ENCODE measurements around the gene LMF2.
"Not testable (repeated sequence)": the region's sequence is repeated elsewhere in the genome, so short reads cannot be mapped to it uniquely, and the experiment has no call there.

The LMF2 gene, protein sequence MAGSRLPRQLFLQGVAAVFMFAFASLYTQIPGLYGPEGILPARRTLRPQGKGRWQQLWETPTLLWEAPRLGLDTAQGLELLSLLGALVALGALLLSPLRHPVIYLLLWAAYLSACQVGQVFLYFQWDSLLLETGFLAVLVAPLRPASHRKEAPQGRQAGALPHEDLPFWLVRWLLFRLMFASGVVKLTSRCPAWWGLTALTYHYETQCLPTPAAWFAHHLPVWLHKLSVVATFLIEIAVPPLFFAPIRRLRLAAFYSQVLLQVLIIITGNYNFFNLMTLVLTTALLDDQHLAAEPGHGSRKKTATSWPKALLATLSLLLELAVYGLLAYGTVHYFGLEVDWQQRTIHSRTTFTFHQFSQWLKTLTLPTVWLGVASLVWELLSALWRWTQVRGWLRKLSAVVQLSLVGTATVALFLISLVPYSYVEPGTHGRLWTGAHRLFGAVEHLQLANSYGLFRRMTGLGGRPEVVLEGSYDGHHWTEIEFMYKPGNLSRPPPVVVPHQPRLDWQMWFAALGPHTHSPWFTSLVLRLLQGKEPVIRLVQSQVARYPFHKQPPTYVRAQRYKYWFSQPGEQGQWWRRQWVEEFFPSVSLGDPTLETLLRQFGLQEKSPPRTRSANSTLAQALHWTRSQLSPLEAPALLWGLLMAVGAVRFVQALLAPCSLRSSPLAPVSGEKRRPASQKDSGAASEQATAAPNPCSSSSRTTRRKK

GRCh38 chr22:50507421-50507990, at the start of gene LMF2:
Gene LMF2 (minus strand): TSS chr22:50507702. CDS start chr22:50507675, 27 bp downstream.
- peak in 1 of 2 experiments; percentile 87 for DNase-seq

DNA sequence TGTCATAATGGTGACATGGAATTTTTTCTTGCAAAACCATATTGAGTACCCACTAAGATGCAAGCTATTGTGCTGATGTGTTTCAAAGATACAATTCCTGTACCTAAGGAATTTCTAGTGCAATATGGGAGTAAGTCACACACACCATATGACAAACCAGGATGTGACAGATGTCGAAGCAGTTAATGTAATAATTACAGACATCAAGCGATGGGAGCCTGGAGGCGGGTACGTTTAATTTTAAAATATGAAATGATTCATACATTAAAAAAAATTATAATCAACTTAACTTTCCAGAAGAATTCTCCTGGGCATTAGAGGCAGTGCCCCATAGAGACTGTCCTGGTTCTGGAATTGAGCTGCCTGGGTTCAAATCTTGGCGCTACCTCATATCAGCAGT, 49.2 kb upstream of the LMF2 start:
- DNase-seq = no peak

- DNase-seq = no peak
Observed at GRCh38 chr22:50553310-50553709, 45.8 kb upstream of the LMF2 start.

DNA sequence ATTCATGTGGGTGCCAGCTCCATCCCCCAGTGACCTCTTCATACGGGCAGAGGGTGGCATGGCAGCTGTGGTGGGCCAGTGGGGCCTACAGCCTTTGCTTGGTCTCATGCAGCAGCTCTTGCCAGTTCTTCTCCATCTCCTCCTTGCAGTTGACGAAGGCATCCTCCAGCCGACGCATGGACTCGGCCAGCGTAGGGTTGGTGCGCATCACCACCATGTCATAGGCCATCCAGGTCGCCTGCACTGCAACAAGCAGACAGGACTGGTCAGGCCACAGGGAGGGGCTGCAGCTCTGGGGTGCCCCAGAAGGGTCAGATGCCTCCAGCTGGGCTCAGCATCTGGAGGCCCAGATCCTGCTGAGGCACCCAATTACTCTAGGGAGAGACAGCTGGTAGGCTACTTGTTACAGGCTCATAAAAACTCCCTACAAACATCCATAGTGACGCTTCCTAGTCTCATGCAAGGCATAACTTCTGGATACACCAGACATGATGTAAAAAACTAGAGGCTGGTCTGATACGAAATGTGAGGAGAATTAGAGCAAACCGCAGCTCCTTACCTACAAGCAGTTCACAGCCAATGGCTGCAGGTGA, 43.8 kb upstream of the LMF2 start:
- DNase-seq = no peak

DNA sequence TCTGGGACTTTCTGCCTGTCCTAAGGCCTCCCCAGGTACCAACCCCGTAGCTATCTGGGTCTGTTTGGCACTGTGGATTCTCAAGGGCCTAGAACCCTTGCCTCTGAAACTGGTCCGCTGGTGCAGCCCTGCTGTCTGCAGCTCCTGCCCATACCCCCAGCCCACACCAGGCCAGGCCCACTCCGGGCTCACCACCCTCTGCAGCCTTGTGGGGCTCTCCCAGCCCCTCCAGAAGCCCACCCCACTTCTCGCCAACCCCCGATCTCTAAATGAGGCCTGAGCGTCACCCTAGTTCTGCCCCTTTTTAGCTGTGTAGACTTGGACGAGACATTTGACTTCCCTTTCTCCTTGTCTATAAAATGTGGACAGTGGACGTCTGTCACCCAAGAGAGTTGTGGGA, 42.9 kb upstream of the LMF2 start:
- DNase-seq = no peak

- DNase-seq = no peak
Observed at GRCh38 chr22:50548921-50549790, 41.7 kb upstream of the LMF2 start.

DNA sequence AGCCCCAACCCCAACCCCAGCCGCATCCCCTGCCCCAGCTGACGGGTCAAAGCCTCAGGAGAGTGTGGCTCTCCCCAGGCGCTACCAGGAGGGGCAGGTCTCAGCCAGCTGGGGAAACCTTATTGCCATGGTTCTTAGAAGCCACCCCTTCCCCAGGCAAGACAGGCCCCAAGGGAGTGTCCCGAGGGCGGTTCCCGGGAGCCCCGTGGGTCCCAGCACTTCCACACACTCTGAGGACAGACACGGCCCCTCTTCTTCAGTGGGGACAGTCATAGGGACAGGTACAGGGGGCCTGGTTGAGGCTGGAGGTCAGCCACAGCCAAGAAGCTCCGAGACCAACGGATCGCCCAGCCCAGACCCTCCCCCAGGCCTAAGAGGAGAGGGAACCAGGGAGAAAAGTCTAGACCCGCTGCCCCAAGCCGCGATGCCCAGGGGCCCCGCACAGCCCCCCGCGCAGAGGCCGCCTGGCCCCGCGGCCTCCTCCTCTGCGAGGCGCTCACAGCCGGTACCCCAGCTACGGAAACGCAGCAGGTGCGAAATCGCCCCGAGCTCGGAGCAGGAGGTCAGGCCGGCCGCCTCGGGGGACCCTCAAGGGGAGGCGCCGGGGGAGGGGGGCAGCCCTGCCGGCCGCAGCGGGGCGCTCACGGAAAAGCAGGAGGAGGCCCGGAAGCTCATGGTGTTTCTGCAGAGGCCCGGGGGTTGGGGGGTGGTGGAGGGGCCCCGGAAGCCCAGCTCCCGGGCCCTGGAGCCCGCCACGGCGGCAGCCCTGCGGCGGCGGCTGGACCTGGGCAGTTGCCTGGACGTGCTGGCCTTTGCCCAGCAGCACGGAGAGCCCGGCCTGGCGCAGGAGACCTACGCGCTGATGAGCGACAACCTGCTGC, 40.8 kb upstream of the LMF2 start:
- DNase-seq = no peak

- DNase-seq = no peak
Observed at GRCh38 chr22:50547263-50547985, 39.9 kb upstream of the LMF2 start.

DNA sequence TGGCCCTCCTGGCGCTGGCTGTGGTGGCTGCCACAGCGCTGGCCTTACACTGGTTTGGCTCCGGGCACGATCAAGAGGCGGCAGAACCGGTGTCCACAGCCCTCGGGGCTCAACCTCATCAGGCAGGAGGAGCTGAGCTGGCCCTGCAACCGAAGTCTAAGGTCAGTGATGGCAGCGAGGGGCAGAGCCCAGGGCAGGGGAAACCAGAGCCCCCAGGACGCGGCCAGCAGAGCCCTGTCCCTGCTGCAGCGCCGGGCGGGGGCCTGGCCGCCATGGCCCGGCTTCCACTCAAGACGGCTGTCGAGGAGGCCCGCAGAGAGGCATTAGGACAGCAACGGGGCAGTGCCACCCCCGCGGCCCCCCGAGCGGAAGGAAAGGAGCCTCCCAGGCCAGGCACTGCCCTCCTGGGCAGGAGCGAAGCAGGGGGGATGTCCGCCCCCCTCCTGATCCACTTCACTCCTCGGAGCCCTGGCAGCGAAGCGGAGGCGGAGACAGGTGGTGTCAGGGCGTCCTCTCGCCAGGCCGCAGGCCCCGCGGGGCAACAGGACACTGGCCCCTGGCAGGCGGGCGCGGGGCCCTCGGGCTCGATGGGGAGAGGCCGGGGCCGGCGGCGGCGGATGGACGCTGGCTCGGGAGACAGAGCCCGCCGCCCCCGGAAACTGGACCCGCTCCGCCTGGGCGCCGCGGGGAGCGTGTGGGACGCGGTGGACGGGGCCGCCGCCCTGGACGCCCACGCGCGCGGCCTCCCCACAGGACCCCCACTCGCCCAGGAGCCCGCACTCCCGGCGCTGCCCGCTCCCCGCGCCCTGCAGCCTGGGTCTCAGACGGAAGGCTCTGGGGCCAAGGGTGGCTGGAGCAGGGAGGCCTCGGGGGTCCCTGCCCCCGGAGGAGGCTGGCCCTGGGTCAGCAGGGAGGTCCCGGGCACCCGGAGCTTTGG, 39.1 kb upstream of the LMF2 start:
- no peak for DNase-seq

GRCh38 chr22:50545522-50546325, 38.2 kb upstream of the LMF2 start, which contains the start of gene KLHDC7B:
Gene KLHDC7B (plus strand): TSS chr22:50545899. CDS start chr22:50546244, 345 bp downstream.
- DNase-seq = peak in 1 of 2 experiments; percentile 31

DNA sequence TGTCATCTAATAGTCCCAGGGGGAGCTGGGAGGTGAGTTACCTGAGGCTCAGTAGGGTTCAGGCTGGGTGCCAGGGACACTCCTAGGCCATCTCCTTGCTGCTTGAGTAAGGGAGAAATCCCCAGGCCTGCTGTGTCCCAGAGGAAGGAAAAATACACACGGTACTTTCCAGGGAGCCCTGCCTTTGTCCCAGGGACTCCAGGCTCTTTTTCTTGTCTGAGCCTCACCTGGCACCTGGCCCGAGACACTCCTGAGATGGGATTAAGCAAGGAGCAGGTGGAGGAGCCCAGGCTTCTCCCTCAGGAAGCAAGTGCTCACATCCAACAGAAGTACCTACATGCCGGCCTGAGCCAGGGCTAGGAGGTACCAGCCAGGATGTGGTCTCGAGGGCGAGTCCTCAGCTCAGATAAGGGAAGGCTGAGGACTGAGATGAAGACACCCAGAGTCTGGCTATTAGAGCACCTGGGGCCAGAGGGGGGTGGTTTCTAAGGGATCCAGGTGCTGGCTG, 37.3 kb upstream of the LMF2 start:
- DNase-seq = no peak

DNA sequence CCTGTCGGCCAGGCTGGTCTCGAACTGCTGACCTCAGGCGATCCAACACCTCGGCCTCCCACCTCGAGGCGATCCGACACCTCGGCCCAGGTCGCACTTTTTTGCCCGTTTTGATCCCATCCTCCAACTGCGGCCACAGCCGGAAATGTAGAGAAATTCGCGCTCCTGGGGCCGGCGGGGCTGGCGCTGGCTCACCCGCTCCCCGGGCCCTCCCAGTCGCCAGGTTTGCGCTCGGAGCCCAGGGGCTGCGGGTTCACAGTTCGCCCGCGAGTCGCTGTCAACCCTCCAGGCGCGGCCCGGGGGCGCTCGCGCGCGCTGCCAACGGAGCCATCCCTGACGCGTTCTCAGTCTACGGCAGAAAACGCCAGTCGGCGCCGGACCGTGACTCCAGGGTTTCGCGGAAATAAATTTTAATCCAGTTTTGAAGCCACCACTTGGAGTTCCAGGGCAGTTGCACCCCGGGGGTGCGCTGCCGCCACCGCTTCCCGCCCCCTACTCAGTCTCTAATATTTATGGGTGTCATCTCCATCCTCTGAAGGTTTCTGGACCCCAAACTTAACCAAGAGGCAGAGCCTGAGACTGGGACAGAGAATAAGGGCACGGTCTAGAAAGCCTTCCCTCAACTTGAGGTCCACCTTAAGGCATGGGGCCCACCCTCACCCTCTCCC, 36.7 kb upstream of the LMF2 start:
- no peak for DNase-seq

- no peak for DNase-seq
Observed at GRCh38 chr22:50542416-50542927, 35.0 kb upstream of the LMF2 start.

GRCh38 chr22:50541667-50542026, 34.1 kb upstream of the LMF2 start:
- not testable (repeated sequence) for DNase-seq

GRCh38 chr22:50540381-50540780, 32.9 kb upstream of the LMF2 start:
- DNase-seq = no peak

DNA sequence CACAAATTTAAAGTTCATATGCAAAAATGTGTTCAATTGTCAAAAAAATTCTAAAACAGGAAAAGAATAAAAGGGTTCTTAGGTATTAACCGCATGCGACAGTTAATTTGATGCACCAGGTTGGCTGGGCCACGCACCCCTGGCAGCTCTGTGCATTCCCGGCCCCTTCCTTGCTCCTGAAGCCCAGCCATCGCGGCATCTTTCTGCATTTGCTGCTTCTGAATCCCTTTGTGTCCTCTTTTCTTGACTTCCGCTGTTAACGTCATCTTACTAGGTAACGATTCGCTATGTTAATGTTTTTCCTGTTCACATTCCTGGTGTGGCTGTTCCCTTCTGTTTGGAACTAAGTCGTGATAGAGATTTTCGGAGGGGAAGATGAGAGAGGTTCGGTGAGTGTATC, 30.3 kb upstream of the LMF2 start:
- no peak for DNase-seq

GRCh38 chr22:50536226-50536625, 28.7 kb upstream of the LMF2 start:
- DNase-seq = no peak

- DNase-seq = no peak
Observed at GRCh38 chr22:50535113-50535512, 27.6 kb upstream of the LMF2 start.
